Measurements from ENCODE around the gene RAD51B.

The RAD51B gene

DNA sequence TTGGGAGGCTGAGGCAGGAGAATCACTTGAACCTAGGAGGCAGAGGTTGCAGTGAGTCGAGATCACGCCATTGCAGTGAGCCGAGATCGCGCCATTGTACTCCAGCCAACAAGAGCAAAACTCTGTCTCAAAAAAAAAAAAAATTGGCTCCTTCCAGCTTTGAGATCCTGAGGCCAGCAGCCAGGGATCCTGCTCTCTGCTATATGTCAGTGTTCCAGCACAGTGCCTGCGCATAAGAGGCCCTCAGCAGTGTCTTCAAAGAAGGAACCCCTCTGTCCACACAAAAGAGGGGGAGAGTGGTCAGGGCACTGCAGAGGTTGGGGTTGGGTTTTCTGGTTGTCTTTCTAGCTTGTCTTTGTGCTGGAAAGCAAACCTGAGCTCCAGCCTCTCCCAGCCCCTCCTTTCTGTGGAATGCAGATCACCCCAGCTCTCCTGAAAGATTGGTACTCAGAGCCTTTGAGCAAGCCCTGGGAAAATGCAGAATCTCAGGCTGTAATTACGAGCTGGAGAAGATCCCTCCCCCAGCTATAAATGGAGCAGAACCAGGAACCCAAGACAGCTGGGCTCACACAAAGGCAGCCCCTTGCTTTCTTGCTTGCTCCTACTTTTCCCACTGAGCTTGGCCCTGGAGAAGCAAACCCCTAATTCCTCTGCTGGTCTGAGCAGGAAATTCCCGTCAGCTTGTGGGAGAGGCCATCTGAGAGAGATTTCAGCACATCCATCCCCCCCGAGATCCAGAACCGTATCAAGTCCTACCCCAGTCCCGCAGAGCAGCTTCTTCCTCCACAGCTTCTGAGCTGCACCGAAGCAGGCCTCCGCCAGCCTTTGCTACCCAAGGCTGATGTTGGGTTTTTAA lies 767.5 kb downstream of the RAD51B start:
- no peak for DNase-seq (ENCODE audit: low read depth in 2 of 2)

DNA sequence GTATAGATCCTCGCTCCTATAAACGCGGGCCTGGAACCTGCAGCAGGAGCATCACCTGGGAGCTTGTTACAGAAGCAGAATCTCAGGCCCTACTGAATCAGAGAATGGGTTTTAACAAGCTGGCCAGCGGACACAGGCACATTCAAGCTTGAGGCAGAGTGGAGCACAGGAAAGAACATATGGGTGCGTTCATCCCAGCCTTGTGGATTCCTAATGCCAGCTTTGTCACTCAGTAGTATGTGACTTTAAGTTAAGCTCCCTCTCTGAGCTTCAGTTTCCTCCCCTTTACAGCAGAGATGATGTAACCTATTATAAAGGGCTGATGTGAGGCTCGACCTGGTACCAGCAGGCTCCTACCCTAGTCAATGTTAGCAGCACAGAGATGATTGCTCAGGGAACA lies 768.4 kb downstream of the RAD51B start:
- DNase-seq (ENCODE audit: low read depth in 2 of 2) = no peak

DNA sequence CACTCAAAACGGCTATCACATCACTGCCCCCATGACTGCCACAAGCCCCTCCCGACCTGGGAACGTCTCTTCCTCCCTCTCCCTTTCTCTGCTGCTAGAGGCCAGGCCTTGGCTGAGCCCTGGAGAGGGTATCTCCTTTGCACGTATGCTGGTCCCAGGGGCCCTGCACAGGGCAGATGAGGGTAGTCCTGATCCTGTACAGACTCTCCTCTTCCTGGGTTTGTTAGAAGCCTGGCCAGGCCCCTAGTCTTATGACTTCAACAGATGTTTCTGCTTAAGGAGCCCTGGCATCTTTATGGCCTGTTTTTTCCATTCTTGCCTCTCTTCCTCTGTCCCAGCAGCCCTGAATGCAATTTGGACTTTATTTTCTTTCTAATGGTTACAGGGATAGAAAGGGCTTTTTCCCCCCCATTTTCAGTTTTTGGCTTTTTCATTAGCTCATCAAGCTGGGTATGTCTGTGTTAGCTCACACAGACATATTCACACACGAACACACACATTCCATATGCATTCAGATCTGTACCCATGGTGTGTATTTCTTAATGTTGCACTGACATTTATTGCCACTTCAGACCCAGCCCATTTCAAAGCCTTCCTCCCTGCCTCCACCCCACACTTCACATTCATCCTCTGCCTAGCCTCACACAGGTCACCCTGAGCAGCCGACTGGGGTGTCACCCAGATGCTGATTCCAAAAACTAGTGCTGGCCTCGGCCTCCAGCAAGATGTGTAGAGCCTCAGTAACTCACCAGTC lies 770.0 kb downstream of the RAD51B start:
- no peak for DNase-seq (ENCODE audit: low read depth in 2 of 2)

DNA sequence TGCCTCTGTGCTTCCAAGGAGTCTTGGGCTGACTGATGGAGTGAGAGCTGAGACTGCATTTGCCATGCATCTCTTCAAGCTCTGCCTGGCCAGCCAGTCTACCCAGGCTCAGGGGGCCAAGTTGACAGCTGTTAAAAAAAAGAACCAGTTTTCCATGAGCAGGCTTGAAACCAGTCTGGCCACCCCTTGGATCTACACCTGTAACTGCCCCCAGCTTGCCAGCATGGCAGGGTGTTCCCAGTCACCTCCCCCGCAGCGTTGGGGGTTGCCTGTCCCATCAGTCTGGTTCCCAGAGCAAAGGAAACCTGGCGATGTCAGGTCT lies 770.6 kb downstream of the RAD51B start:
- no peak for DNase-seq (ENCODE audit: low read depth in 2 of 2)

DNA sequence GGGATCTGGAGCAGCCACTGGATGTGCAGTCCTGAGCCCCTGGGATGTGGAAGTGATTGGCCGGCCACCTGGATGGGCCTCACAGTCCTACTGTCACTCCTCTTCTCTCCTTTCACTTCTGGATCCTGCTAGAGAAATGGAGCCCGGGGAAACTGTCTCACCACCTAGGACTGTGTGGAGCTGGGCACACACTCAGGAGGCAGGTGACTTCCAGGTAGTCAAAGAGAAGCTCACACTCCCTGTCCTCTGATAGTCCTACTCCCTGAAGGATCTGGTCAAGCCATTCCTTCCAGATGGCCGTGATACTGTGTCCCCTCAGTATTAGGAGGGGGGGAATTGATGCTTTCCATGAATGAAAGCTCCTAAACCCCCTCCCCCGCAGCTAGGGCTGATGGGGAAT lies 772.2 kb downstream of the RAD51B start:
- DNase-seq (ENCODE audit: low read depth in 2 of 2) = no peak

DNA sequence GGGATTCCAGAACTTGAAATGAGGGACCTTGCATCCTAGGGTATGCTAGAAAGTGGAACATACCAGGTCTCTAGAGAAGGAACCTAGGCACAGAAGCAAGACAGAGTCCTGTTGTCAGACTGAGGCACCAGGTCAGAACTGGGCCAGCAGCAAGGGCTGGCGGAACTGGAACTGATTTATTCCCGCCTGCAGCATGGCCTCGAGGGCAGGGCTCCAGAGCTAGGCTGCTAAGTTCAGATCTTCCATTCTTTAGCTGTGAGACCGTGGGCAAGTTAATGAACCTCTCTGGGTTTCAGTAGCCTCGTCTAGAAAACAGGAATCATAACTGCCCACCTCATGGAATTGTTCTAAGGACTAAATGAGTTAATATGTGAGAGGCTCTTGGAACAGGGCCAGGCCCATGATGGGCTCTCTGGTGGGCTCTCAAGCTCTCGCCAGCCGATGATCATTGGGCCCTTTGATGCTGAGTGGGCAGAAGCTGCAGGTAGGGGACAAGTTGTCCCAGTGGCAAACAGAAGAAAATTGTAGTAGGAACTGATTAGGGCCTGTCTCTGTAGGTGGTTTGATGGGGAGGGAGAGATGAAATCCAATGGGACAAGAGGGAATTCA lies 773.5 kb downstream of the RAD51B start:
- DNase-seq (ENCODE audit: low read depth in 2 of 2) = no peak

DNA sequence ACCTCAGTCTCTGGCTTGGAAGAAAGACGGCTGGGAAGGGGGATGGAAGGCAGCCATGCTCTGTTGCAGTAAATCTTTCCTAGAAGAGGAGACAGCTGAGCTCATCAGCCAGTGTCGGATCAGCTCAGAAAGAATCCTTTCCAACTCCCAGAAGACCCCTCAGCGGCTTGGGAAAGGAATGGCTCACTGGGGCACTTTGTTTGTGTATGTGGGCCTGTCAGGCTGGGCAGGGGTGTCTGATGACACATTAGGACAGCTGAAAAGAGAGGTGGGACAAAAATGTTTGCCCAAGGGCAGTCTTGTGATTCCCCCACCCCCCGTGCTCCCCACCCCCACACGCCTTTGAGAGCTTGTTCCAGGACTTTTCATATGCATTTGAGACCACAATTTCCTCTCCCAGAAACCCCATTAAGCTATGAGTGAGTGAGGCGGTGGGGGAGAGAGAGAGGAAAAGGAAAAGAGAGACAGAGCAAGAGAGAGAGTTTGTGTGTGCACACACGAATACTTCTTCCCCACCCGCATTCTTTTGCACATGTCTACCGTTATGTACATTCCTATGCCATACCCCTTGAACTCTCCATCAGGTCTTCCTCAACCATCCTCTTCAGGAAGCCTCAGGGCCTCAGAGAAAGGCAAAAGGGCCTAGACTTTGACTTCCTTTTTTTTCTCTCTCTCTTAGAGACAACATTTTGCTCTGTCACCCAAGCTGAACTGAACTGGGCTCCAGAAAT lies 774.4 kb downstream of the RAD51B start:
- DNase-seq (ENCODE audit: low read depth in 2 of 2) = no peak

DNA sequence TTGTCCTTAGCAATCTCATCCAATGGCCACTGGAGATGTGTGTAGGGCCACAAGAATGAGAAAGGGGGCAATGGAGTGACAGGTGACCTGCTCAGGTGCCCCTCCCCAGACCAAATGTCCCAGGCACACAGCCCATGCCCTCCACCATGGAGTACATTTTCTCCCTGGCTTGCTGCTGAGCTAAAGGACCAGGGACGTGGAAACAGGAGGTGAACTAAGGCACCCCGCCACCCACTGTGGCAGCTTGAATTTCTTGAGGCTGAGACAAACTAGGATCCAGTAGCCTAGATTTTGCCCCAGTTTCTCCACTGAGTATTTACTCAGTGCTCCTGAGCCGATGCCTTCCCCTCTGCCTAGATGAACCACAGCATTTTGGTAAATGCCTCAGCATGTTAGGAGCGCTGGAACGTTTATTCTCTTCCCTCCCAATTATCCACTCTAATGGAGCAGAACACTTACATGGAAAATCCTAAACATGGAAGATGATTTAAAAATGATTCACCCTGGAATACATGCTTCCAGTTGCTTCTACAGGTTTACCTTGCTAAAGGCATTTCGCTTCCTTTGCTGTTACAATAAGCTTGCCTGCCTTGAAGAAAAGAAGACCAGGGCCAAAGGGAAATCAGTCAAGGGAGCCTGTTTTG lies 775.3 kb downstream of the RAD51B start:
- DNase-seq (ENCODE audit: low read depth in 2 of 2) = no peak

DNA sequence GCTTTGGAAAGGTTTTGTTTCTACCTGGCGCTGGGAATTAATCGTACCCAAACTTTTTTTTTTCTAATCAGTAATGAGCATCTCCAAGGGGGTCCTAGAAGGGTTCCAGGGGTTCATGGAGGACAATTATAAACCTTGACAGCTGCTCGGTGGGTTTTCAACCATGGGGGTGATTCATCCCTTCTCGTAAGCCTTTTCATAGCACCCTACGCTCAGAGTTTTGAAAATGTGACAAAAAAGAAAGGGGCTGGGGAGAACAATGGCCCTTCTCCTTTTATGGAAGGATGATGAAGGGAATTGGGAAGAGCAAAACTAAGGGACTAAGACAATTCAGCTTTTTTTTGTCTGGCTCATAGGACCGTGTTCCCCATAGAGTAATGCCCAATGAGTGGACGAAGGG lies 776.6 kb downstream of the RAD51B start:
- no peak for DNase-seq (ENCODE audit: low read depth in 2 of 2)

DNA sequence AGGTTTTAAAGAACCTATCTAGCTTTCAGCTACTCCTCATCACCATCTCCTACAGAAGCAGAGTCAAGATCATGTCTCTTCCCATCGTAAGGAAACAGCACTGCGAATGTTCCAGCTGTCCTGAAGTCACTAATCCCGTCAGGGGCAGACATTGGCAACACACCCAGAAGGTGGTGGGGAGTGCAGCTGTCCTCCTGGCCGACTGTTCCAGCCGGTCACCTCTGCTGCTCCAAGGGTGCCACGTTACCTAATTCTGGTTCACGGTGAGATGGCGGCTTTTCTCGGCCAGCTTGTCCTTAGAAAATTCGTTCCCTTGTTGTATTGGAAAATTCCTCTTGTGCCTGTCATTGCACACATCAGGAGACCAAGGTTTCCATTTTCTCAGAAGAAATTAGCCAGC lies 777.1 kb downstream of the RAD51B start:
- DNase-seq (ENCODE audit: low read depth in 2 of 2) = no peak

DNA sequence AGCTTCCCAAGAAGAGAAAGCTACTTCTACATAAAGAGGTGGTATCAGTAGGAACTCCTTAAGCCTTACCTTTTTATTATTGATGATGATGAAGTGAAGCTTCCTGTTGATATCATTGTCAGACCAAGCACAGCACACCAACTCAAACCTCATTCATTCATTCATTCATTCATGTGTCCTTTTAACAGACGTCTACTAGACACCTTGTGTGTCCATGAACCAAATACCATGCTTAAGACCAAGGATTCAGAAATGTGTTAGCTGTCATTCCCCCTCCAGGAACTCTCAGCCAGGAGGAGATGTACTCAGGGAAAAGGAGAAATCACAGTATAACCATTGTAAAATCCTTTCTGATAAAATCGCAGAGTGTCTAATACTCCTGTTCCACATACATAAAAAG lies 778.5 kb downstream of the RAD51B start:
- no peak for DNase-seq (ENCODE audit: low read depth in 2 of 2)

DNA sequence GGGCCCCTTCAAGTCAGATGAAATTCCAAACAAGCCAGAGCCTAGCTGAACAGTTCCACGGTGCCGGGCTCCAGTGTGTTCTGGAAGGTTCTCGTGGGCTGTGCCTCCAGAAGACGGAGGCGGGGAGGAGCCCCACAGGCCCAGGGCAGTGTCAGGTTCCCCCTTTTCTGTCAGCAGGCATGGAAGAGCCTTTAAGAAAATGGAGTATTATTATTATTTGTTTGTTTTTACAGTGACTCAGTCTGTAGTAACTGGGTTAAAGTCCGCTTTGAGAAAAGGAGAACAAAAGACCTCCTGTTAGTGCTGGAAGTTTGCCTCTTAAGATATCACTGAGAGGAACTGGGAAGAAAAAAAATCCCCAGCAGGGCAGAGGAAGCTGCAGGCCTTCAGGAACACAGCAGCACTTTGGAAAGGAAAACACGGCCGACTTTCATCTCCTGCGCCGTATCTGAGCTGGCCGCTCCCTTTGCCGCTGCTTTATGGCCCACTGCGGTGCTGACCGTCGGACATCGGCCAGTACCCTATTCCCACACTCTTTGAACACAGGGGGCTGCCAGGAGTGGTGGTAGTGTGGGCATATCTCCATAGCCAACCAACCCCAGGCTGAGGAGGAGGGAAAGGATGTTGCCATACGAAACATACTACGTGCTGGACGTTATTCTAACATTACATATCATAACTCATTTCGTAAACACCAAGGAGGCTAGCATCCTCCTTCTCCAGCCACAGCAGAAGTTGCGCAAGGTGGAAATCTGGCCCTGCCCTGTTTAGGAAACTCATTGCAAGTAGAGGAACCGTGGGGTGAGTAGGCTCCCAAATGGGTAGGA lies 779.3 kb downstream of the RAD51B start:
- DNase-seq (ENCODE audit: low read depth in 2 of 2) = no peak

DNA sequence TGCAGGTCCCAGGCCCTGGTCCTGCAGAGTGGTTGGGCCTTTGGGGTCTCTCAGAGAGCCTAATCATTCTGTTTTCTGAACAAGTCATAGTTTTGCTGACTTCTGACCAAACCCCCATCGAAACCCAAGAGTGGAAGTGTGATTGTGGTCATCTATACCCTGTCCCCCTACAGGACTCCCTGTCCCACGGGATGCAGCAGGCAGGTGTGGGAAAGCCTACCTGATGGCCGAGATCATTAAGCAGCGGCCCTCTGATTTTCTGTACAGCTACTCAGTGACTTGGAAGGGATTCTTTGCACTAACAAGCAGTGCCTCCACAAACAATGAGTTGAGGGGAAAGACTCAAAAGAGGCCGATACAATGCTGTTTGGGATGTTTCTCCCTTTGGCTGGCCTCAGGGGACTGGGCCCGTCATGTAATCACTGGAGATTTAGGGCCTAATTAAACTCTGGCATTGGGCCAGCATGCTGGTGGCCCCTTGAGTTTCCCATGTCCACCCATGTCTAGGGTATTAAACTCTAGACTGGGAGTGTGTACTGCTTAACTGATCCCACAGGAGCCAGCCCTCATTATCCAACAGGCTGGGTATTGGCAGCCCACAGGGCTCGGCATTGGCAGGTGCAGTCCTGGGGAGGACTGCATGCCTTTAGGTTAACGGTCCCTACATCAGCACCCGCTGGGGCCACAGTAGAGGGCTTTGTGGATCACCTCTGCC lies 780.5 kb downstream of the RAD51B start:
- no peak for DNase-seq (ENCODE audit: low read depth in 2 of 2)

DNA sequence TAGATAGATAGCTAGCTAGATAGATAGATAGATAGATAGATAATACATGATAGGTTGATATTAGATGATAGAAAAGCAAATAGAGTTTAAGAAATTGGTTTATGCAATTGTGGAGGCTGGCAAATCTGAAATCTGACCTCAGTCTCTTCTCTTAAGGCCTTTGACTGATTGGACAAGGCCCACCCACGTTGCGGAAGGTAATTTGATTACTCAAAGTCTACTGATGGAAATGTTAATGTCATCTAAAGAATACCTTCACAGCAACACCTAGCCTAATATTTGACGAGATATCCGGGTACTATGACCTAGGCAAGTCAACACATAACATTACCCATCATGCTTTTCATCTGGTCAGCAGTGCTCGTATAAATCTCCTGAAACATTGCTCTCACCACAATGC lies 782.9 kb downstream of the RAD51B start:
- DNase-seq (ENCODE audit: low read depth in 2 of 2) = no peak

DNA sequence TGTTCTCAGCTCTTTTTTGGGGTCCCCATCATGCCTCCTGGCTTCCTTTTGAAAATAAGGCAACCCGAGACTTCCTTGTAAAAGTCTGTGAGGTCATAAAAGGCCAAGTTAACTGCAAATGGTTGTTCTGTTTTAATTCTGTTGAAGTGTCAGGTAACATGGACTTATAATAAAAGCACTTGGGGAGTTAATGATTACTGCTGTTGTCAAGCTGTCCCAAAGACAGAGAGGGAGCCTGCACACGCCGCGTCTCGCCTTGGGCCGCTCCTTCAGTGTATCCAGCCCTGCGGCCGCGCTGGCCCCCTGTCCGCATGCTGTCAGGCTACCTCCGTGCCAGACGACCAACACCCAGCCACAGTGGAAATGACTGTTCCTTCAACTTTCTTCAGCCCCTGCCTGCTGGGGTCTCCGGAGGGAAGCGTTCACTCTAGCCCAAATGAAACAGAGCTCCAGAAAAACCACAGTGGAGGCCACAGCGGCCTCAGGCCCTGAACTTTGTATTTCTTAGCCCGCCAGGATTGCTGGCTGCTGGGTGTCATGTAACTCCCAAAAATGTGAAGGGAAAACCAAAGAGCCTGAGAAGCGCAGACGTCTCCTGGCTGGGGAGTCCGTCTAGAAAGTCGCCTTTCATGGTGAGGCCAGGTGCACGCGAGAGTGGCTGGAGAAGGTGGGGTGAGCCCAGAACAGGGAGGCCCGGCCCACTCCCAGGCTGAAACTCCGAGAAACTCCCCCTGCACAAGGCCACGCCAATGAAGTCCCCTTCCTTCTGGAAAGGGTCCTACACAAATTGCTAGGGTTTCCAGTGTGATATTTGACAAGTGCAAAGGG lies 784.2 kb downstream of the RAD51B start:
- no peak for DNase-seq (ENCODE audit: low read depth in 2 of 2)

DNA sequence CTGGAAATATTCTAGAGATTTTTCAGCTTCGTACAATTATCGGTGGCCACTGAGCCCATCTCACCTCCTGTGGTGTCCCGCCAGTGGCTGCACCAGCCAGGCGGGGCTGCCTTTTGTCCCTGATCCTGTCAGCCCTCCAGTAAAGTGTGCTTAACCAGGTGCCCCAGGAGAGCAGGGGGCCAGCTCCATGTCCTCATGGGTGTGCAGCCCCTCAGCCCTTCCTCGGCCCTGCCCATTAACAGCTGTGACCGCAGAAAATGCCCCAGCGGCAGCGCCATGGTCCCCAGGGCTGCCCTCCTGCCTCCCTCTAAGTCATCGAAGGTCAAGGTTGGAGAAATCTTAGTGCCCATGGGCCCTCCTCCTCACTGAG lies 784.8 kb downstream of the RAD51B start:
- DNase-seq (ENCODE audit: low read depth in 2 of 2) = no peak

DNA sequence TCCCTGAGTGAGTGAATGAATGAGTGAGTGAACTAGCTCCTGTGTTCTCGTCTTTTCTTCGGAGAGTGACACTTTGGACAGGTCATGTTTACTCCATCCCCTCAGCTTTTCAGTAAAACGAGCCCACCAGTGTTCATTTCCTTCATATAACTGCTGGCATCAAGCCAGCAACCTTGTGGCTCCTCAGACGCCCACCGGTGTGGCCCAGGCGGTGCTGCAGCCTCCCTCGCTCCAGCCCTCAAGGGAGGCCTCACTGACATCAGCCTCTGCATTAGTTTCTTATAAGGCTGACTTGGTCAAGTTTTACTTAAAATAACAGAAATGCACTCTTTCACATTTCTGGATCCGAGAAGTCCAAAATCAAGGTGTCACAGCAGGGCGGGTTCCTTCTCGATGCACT lies 785.2 kb downstream of the RAD51B start:
- no peak for DNase-seq (ENCODE audit: low read depth in 2 of 2)

DNA sequence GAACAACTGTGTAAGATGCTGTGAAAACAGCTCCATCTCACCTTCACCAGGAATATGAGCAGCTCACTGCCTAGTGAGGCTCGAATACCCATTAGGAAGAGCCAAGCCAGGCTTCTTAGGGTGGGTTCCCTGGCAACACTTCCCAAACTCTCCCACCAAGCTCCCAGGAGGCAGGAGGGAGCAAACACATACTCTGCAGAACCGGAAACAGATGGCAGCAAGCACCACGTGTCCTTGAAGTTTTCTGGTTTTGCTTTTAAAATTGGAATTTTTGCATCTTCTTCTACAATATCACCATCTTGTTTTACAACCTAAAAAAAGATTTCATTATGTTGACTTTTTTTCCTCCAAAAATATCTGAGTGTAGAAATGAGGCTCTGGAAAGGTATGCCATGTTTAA lies 786.6 kb downstream of the RAD51B start:
- DNase-seq (ENCODE audit: low read depth in 2 of 2) = no peak

DNA sequence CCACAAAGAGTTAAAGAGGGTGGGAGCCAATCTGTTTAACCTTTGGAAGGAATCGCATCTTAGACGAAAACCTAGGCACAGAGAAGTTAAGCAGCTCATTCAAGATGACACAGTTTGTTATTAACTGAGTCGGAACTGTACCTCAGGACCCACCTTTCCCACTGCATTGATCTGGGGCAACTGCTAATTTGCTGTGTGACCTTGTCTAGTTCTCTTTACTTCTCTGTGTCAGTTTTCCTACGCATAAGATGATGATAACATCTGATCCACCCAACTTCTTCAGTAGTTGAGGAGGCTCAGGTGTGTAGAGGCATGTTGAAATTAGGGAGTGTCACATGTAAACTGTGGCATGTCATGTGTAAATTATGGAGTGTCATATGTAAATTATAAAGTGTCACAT lies 787.1 kb downstream of the RAD51B start:
- DNase-seq (ENCODE audit: low read depth in 2 of 2) = no peak

Data from stimulated activated CD4-positive, alpha-beta T cell treated with anti-CD3 and anti-CD28 coated beads, Interleukin-12 subunit alpha, Interleukin-12 subunit beta, amount 100 ng/mL, for 24 hours (primary cell).